HUES48 (cell line): ENCODE measurements around the gene FOXR1.
"Not testable (repeated sequence)": the region's sequence is repeated elsewhere in the genome, so short reads cannot be mapped to it uniquely, and the experiment has no call there.

ENCODE experiments used
- H3K27ac ChIP-seq: one replicate; pipeline ENCODE4 v1.7.0; 2013; ENCODE audit warnings: low read depth, low read length, inconsistent platforms
- H3K27me3 ChIP-seq: 2 replicates; pipeline ENCODE4 v1.6.1; 2013; ENCODE audit warnings: mild to moderate bottlenecking, low read length; ENCODE audit not compliant: control insufficient read depth, insufficient read depth
- H3K36me3 ChIP-seq: 2 replicates; pipeline ENCODE4 v1.6.1; 2013; ENCODE audit warnings: low read length; ENCODE audit not compliant: control insufficient read depth, insufficient read depth
- H3K4me1 ChIP-seq: 2 replicates; pipeline ENCODE4 v1.6.1; 2013; ENCODE audit warnings: mild to moderate bottlenecking, low read length; ENCODE audit not compliant: control insufficient read depth, insufficient read depth
- H3K4me3 ChIP-seq: 2 replicates; pipeline ENCODE4 v1.5.1; 2013; ENCODE audit warnings: mild to moderate bottlenecking, low read depth, low read length
- H3K9ac ChIP-seq: 2 replicates; pipeline ENCODE4 v1.6.1; 2013; ENCODE audit warnings: mild to moderate bottlenecking, low read depth, low read length, moderate library complexity
- H3K9me3 ChIP-seq: 2 replicates; pipeline ENCODE4 v1.6.1; 2013; ENCODE audit warnings: low read length; ENCODE audit not compliant: control insufficient read depth, insufficient read depth

FOXR1 gene

DNA sequence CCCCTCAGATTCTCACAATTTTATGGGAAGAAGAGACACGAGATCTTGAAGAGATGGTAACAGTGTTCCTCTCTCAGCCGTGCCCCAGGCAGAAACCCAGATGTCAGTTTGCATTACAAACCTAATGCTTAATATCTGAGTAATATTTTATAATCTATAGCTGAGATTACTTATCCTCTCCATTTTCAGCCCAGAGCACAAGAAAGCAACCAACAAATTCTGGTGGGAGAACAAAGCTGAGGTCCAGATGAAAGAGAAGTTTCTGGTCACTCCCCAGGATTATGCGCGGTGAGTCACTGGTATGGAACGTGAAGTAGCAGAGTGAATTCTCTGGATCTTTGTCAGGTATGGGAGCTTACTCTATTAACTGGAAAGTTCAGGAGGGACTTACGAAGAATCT, 27.3 kb downstream of the FOXR1 start:
- Histone ChIP-seq H3K4me3 (peak overlapping the region; percentile 76), H3K27ac (peak overlapping the region; percentile 94), H3K36me3 (peaks cover 38% of the 10 kb centered on the region), H3K4me1 (peaks cover 10% of the 10 kb centered on the region; the same call in 1 of the 2 replicates), H3K9me3 (no peaks in the 10 kb centered on the region), H3K27me3 (no peaks in the 10 kb centered on the region), H3K9ac (peak overlapping the region; percentile 71)

DNA sequence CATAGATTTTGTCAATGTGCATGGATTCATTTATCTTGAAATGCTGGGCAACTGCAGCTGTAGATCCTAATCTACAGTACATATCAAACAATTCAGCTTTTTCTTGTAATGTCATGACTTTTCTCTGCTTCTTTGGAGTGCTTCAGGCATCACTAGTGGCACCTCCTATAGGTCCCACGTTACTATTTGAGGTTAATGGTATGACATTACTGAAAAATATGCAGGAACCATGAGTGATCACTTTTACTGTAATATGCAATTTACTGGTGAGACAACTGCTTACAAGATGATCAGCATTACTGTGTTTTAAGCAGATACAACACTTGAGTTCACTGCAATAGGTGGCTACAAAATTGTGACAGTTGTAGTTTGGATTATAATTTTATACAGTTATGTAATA, 29.3 kb downstream of the FOXR1 start:
- Histone ChIP-seq H3K36me3 (peaks cover 53% of the 10 kb centered on the region), H3K9me3 (no peaks in the 10 kb centered on the region), H3K4me1 (peaks cover 10% of the 10 kb centered on the region; the same call in 1 of the 2 replicates), H3K27me3 (no peaks in the 10 kb centered on the region), H3K9ac (no peak overlapping the region), H3K27ac (no peak overlapping the region), H3K4me3 (no peak overlapping the region)

DNA sequence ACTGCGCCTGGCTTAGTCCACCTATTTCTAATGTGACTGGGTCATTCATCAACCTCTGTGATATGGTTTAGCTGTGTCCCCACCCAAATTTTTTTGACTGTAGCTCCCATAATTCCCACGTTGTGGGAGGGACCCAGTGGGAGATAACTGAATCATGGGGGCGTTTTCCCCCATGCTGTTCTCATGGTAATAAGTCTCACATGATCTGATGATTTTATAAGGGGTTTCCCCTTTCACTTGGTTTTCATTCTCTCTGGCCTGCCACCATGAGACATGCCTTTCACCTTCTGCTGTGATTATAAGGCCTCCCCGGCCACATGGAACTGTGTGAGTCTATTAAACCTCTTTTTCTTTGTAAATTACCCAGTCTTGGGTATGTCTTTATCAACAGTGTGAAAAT, 35.1 kb downstream of the FOXR1 start:
- Histone ChIP-seq H3K27me3 (no peaks in the 10 kb centered on the region), H3K9me3 (no peaks in the 10 kb centered on the region), H3K36me3 (peaks cover 77% of the 10 kb centered on the region), H3K9ac (no peak overlapping the region), H3K4me1 (no peaks in the 10 kb centered on the region), H3K4me3 (no peak overlapping the region), H3K27ac (no peak overlapping the region)

DNA sequence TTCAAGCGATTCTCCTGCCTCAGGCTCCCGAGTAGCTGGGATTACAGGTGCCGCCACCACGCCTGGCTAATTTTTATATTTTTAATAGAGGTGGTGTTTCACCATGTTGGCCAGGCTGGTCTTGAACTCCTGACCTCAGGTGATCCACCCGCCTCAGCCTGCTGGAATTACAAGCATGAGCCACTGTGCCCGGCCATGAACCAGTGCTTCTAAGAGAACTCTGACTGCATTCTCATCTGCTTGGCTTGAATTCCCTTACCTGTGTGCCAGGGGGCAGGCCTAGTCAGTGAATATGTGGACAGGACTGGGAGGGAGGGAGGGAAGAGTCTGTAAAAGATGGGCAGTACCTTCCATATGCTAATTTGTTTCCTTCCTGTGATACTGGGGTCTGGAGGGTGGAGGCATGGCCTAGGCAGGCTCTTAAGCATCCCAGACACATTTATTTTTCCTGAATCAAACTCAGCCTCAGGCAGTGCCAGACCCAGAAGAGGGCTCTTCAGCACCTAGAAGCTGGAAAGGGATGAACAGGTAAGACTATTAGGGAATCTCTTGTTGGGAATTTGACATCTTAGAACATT, 40.0 kb downstream of the FOXR1 start:
- Histone ChIP-seq H3K36me3 (peaks cover 85% of the 10 kb centered on the region), H3K4me1 (0 out of 2 replicates have a peak, but pooled peaks cover under 1% of the 10 kb centered on the region), H3K9ac (no peak overlapping the region), H3K9me3 (no peaks in the 10 kb centered on the region), H3K27me3 (no peaks in the 10 kb centered on the region), H3K4me3 (no peak overlapping the region), H3K27ac (no peak overlapping the region)

DNA sequence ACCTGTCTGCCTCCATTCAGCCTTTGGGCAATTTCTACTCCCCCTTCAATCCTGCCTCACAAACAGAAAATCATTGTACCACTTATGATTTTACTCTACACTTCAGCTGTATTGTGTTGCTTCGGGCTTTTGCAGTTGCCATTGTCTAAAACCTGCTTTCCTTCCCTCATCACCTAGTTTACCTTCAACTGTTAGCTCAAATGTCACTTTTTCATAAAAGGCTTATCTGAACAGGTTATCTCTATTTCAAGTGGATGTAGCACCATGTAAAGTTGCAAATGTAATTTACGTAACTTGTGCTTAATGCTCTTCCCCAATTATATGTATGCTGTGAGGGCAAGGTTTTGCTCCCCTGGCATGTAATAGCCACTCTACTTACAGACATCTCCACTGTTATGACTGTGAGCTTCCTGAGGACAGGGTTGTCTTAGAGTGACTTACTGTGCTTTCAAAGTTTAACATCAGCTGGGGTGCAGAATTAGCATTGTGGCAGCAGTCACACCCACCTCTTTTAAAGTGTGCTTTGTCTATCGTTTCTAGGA, 41.1 kb downstream of the FOXR1 start:
- H3K27ac ChIP-seq: peak overlapping the region; percentile 2
- peaks cover 84% of the 10 kb centered on the region for H3K36me3 ChIP-seq
- H3K4me3 ChIP-seq: no peak overlapping the region
- no peaks in the 10 kb centered on the region for H3K9me3 ChIP-seq
- H3K4me1 ChIP-seq: 0 out of 2 replicates have a peak, but pooled peaks cover 5% of the 10 kb centered on the region
- H3K9ac ChIP-seq: no peak overlapping the region
- no peaks in the 10 kb centered on the region for H3K27me3 ChIP-seq

DNA sequence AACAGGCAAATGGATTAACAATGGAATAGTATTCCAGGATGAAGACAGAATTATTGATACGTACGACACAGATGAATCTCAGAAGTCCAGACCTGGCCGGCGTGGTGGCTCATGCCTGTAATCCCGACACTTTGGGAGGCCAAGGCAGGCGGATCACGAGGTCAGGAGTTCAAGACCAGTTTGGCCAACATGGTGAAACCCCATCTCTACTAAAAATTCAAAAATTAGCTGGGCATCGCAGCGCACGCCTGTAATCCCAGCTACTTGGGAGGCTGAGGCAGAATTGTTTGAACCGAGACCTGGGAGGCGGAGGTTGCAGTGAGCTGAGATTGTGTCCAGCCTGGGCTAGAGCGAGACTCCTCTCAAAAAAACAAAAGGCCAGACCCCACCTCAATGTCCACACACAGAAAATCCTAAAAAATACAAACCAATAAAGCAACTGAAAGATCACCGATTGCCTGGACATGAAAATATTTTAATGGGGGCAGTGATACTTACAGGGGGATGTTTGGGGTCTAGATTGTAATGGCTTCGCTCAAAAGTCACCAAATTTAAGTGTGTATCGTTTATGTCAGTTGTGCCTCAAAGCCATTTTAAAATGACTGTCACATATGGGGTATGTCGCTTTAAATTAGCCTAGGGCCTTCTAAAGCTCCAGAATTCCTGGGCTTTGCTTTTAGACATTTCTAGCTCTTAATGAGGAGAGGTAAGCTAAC, 42.8 kb downstream of the FOXR1 start:
- Histone ChIP-seq H3K4me3 (no peak overlapping the region), H3K36me3 (peaks cover 72% of the 10 kb centered on the region), H3K27ac (no peak overlapping the region)

DNA sequence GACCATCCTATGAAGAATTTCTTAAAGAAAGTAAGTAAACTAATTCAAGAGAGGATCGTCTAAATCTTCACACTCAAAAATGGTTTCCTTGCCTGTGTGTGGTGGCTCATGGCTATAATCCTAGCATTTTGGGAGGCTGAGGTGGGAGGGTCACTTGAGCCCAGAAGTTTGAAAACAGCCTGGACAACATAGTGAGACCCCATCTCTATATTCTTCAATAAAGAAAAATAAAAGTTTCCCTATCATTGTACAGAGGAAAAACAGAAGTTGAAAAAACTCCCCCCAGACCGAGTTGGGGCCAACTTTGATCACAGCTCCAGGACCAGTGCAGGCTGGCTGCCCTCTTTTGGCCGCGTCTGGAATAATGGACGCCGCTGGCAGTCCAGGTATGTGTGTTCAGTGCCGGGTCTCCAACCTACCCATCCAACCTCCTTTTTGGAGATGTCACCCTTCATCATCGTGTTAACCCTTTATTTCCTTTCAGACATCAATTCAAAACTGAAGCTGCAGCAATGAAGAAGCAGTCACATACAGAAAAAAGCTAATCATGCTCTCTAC, 43.6 kb downstream of the FOXR1 start:
- Histone ChIP-seq H3K27ac (no peak overlapping the region), H3K9ac (no peak overlapping the region), H3K9me3 (no peaks in the 10 kb centered on the region), H3K4me1 (peaks cover 8% of the 10 kb centered on the region; the same call in 1 of the 2 replicates), H3K36me3 (peaks cover 68% of the 10 kb centered on the region), H3K27me3 (no peaks in the 10 kb centered on the region), H3K4me3 (no peak overlapping the region)

More for the DNA sequence above, 42.8 kb downstream of the FOXR1 start:
- H3K9ac ChIP-seq: no peak overlapping the region
- no peaks in the 10 kb centered on the region for H3K9me3 ChIP-seq
- H3K27me3 ChIP-seq: no peaks in the 10 kb centered on the region
- H3K4me1 ChIP-seq: 0 out of 2 replicates have a peak, but pooled peaks cover 5% of the 10 kb centered on the region

DNA sequence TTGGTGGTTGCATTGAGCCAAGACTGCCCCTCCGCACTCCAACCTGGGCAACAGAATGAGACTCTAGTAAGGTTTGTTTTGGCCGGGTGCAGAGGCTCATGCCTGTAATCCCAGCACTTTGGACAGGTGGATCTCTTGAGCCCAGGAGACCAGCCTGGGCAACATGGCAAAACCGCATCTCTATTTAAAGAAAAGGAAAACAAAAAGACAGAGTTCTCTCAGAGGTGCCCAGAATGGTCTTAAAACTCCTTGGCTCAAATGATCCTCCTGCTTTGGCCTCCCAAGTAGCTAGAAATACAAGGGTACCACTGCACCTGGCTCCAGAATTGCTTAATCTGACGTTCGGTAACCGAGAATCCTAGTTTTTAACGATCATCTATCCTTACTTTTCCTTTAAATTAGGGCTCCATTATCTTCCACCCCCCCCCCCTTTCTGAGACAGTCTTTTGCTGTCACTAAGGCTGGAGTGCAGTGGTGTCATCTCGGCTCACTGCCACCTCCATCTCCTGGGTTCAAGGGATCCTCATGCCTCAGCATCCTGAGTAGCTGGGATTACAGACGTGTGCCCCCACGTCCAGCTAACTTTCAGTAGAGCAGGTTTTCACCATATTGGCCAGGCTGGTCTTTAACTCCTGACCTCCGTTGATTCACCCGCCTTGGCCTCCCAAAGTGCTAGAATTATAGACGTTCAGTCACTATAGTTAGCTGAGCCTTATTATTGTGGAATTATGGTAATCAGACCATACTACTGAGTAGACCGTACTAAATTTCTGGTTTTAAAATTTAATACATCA, 44.9 kb downstream of the FOXR1 start:
- H3K9me3 ChIP-seq: no peaks in the 10 kb centered on the region
- peak overlapping the region; percentile 98 for H3K4me3 ChIP-seq
- H3K4me1 ChIP-seq: peaks cover 8% of the 10 kb centered on the region; the same call in 1 of the 2 replicates
- peak overlapping the region; percentile 23; the same call in 1 of the 2 replicates for H3K9ac ChIP-seq
- no peaks in the 10 kb centered on the region for H3K27me3 ChIP-seq
- peaks cover 62% of the 10 kb centered on the region for H3K36me3 ChIP-seq
- peak overlapping the region; percentile 98 for H3K27ac ChIP-seq

DNA sequence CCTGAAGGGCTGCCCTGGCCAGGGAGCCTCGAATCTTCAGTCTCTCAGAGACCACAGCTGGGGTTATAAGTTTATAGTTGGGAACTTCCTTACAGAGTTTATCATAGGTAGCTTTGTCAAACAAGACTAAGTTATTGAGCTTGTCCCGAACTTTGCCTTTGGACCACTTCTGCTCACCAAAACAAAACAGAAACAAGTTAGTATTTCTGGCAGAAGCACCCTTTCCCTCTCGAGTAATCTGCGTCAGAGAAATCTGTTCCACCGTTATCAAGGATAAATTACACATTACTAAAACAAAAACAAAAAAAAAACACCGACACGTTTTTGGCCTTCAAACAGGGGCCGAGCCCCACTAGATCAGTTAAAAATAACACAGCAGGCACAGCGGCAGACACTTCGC, 45.8 kb downstream of the FOXR1 start:
- H3K4me1 ChIP-seq, H3K27me3 ChIP-seq, H3K9me3 ChIP-seq: not testable (repeated sequence)
- H3K27ac ChIP-seq: peak overlapping the region; percentile 98
- peak overlapping the region; percentile 94 for H3K9ac ChIP-seq
- H3K36me3 ChIP-seq: peaks cover 64% of the 10 kb centered on the region
- H3K4me3 ChIP-seq: peak overlapping the region; percentile 98

DNA sequence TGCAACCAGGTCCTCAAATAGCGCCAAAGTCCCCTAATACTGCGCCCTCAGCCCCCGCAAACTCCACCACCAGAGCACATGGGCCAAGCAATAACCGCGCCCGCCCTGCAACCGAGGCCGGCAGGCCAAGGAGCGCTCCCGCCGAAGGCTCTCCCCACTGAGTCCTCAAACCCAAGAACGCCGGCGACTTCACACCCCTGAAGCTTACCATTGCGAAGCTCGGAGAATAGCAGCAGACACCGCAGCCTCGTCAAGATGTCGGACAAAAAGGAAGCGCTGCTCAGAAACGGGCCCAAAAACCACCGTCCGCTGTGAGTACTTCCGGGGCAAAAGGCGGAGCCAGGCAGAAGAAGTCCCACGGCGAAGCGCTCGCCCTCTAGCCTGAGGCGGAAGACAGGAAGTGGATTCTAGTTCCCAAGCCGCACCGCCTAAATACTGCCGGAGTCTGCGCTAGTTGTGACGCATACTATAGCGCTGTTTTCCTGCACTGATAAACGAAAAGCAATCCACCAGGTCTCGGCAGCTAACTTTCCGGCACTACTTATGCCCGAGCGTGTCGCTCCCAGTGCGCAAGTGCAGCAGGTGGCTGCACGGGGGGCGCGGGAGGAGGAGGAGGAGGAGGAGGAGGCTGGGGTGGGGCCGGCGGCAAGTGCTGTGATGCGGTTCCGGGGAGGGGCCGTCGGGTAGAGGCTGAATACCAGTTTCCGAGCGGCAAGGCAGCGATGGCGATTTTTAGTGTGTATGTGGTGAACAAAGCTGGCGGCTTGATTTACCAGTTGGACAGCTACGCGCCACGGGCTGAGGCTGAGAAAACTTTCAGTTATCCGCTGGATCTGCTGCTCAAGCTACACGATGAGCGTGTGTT, 46.7 kb downstream of the FOXR1 start, which contains the start of the genes RPS25 and TRAPPC4:
TSS of gene RPS25 (minus strand) at position 270 of the 865 bp plus-strand sequence. CDS start at position 211, 59 bp downstream.
TSS of gene TRAPPC4 (plus strand) at position 693 of the 865 bp plus-strand sequence. CDS start at position 723, 30 bp downstream.
- H3K9ac ChIP-seq: peak within 1 kb of the TSS; percentile 94
- H3K27ac ChIP-seq: peak within 1 kb of the TSS; percentile 98
- H3K4me1 ChIP-seq: peaks cover 8% of the 10 kb centered on the region; the same call in 1 of the 2 replicates
- no peaks in the 10 kb centered on the region for H3K27me3 ChIP-seq
- peak within 1 kb of the TSS; percentile 98 for H3K4me3 ChIP-seq
- H3K9me3 ChIP-seq: no peaks in the 10 kb centered on the region
- peaks cover 67% of the 10 kb centered on the region for H3K36me3 ChIP-seq
